RWPE2 (cell line): ENCODE measurements around the gene APOD.

Experiments
- ATAC-seq: fragments of 200-7000 bp; cut with Tn5 transposase; 3 replicates; pipeline ENCODE4 v1.9.1; 2021; ENCODE audit warnings: low read depth
- DNase-seq: peaks from one replicate; pipeline ENCODE4 v3.0.0-alpha.2; 2020; ENCODE audit warnings: low spot score
- H3K27ac ChIP-seq: fragments of 450-650 bp; 2 replicates; pipeline ENCODE4 v1.5.1; 2017; ENCODE audit warnings: mild to moderate bottlenecking; ENCODE audit not compliant: poor library complexity, severe bottlenecking
- H3K27me3 ChIP-seq: fragments of 250-450 bp; sonication (Bioruptor Pico); 2 replicates; pipeline ENCODE4 v1.5.1; 2021; ENCODE audit warnings: mild to moderate bottlenecking, moderate library complexity; ENCODE audit not compliant: insufficient read depth, poor library complexity, severe bottlenecking
- H3K36me3 ChIP-seq: fragments of 250-450 bp; sonication (Bioruptor Pico); 2 replicates; pipeline ENCODE4 v1.5.1; 2020; ENCODE audit warnings: low read depth, mild to moderate bottlenecking, moderate library complexity
- H3K4me1 ChIP-seq: fragments of 250-450 bp; sonication (Bioruptor Pico); 2 replicates; pipeline ENCODE4 v1.5.1; 2021; ENCODE audit warnings: mild to moderate bottlenecking, moderate library complexity; ENCODE audit not compliant: insufficient read depth, poor library complexity, severe bottlenecking
- H3K4me3 ChIP-seq: fragments of 250-450 bp; sonication (Bioruptor Pico); 2 replicates; pipeline ENCODE4 v1.5.1; 2021; ENCODE audit warnings: mild to moderate bottlenecking, moderate library complexity; ENCODE audit not compliant: severe bottlenecking
- H3K9me3 ChIP-seq: fragments of 250-450 bp; sonication (Bioruptor Pico); 2 replicates; pipeline ENCODE4 v1.5.1; 2021; ENCODE audit warnings: mild to moderate bottlenecking, moderate library complexity; ENCODE audit not compliant: severe bottlenecking
- TF ChIP-seq, protein P1 (sequence below): fragments of 450-650 bp; IDR thresholded peaks from one replicate; pipeline ENCODE4 v1.5.1; 2017; ENCODE audit warnings: mild to moderate bottlenecking, moderate library complexity; ENCODE audit not compliant: poor library complexity, severe bottlenecking

The APOD gene

DNA sequence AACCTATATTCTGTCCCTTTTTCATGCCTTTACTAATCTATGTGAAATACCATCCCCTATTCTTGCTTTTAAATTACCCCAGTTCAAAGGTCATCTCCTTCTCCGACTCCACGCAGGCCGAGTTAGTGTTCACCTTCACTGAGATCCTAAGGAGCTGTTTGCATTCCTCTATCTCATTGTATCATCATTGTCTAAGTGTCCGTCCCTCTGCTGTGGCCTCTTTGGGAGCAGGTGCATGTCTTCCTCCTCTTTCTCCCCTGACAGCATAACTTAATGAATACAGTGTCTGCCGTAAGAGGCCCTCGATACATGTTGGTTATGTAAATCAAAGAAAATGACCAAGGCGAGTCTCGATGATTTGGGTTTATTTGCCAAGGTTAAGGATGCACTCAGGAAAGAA, 35.7 kb downstream of the APOD start:
- Histone ChIP-seq H3K36me3 (no peaks in the 10 kb centered on the region), H3K9me3 (no peaks in the 10 kb centered on the region), H3K27me3 (no peaks in the 10 kb centered on the region), H3K4me1 (peaks cover 15% of the 10 kb centered on the region), H3K27ac (no peak overlapping the region), H3K4me3 (no peak overlapping the region)
- ATAC-seq, result no peak
- DNase-seq, result no peak
- TF ChIP-seq, protein P1, sequence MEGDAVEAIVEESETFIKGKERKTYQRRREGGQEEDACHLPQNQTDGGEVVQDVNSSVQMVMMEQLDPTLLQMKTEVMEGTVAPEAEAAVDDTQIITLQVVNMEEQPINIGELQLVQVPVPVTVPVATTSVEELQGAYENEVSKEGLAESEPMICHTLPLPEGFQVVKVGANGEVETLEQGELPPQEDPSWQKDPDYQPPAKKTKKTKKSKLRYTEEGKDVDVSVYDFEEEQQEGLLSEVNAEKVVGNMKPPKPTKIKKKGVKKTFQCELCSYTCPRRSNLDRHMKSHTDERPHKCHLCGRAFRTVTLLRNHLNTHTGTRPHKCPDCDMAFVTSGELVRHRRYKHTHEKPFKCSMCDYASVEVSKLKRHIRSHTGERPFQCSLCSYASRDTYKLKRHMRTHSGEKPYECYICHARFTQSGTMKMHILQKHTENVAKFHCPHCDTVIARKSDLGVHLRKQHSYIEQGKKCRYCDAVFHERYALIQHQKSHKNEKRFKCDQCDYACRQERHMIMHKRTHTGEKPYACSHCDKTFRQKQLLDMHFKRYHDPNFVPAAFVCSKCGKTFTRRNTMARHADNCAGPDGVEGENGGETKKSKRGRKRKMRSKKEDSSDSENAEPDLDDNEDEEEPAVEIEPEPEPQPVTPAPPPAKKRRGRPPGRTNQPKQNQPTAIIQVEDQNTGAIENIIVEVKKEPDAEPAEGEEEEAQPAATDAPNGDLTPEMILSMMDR, result no peak

DNA sequence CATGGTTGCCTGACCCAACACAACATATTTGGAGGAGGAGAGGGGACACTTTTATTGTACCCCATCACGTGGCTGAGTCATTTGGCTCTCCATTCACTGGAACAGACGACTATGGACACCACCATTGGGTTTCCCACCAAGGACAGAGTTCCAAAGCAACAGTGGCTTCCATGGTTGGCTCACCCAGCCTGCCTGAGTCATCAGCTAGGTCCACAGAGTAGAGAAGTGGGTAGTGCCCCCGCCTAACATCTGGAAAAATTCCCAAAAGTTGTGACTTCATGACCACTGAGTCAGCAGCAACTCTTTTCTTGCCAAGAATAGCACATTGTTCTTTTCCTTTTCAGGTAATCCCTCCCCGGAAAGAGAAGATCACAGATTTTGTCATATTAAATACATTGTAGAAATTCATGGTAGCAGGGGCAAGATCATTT, 37.6 kb downstream of the APOD start:
- H3K9me3 ChIP-seq, result no peaks in the 10 kb centered on the region
- no peaks in the 10 kb centered on the region for H3K36me3 ChIP-seq
- TF ChIP-seq, protein P1, result no peak
- peak; percentile 68 for ATAC-seq
- DNase-seq, result peak; percentile 85
- no peaks in the 10 kb centered on the region for H3K27me3 ChIP-seq
- peak overlapping the region; percentile 46 for H3K27ac ChIP-seq
- H3K4me1 ChIP-seq, result peaks cover 15% of the 10 kb centered on the region
- H3K4me3 ChIP-seq, result no peak overlapping the region

DNA sequence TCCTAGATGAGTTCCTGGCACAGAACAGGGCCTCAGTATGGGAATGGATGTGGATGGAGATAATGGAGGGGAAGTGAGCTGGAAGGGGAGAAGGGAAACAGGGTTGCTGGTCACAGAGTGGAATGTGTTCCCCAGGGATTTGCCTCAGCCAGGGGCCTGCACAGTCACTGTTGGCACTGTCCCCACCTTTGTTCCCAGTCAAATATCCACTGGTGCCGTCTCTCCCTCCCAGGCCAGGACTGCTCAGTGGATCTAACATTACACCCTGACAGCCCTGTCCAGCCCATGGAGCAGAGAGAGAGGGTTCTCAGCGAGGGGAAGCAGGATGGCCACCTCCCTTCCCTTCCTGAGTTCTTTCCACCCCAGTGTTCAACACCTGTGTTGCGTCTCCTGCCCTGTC, 39.1 kb downstream of the APOD start:
- ATAC-seq (no peak), DNase-seq (no peak)
- H3K4me1 ChIP-seq, result peaks cover 15% of the 10 kb centered on the region
- H3K27ac ChIP-seq, result no peak overlapping the region
- H3K36me3 ChIP-seq, result 0 out of 2 replicates have a peak, but pooled peaks cover 4% of the 10 kb centered on the region
- no peaks in the 10 kb centered on the region for H3K27me3 ChIP-seq
- no peak overlapping the region for H3K4me3 ChIP-seq
- H3K9me3 ChIP-seq, result no peaks in the 10 kb centered on the region
- TF ChIP-seq, protein P1, result no peak

DNA sequence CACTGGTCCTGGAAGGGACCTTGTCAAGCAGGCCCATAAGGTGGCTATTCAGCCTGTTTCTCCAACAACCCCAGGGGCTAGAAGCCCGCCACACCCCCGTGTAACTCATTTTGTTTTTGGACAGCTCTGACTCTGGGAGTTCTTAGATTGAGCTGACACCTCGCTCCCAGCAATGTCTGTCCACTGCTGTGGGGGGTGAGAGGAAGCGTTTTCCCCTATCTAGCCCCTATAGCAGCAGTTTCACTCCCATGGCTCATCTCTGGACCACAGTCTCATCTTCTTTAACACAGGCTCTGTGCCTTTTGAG, 39.6 kb downstream of the APOD start:
- no peaks in the 10 kb centered on the region for H3K27me3 ChIP-seq
- ATAC-seq, result no peak
- no peak overlapping the region for H3K4me3 ChIP-seq
- no peaks in the 10 kb centered on the region for H3K9me3 ChIP-seq
- TF ChIP-seq, protein P1, result no peak
- peaks cover 15% of the 10 kb centered on the region for H3K4me1 ChIP-seq
- DNase-seq, result no peak
- H3K27ac ChIP-seq, result no peak overlapping the region
- H3K36me3 ChIP-seq, result 0 out of 2 replicates have a peak, but pooled peaks cover 4% of the 10 kb centered on the region

DNA sequence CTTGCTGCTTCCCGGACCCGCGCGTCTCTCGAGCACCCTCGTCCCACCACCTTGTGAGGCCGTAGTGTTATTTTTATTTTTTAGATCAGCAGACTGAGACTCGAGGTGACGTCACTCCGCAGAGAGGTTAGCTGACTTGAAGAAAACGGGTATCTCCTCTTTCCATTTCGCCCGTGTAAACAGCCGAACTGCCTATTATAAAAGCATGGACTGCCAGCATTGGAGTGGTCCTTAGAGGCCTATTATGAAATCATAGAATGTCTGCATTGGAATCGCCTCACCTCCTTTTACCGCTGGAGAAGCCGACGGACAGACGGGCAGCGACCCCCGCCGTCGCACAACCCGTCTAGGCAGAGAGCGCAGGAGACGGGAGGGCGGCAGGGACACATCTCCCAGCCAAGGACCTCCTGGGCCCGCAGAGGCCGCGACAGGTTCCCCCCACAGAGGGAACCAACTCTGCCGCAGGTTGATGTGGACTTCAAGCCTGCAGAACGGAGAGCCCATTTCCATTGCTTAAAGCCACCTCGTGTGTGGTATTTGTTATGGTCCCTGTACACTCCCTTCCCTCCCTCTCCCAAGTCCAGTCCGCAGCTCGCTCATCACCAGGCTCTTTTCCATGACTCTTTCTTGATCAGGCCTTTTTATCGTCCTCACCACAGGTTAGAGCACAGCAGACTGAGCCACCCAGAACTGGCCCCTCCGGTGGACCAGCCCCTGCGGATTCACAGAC, 40.1 kb downstream of the APOD start:
- Histone ChIP-seq H3K27me3 (no peaks in the 10 kb centered on the region), H3K9me3 (no peaks in the 10 kb centered on the region), H3K4me3 (peak overlapping the region; percentile 97), H3K36me3 (0 out of 2 replicates have a peak, but pooled peaks cover 4% of the 10 kb centered on the region), H3K27ac (no peak overlapping the region), H3K4me1 (peaks cover 15% of the 10 kb centered on the region)
- TF ChIP-seq, protein P1, result no peak
- no peak for DNase-seq
- no peak; the same call in 2 of the 3 replicates for ATAC-seq
